ENCODE results near the gene MTIF3. TPM values are rescaled to one million over a fixed set of nuclear protein-coding genes. Genes with fewer than 3 reads are reported as not detected.

Gene MTIF3
- polyA plus RNA-seq, 1 donor (not counting 4 experiments of a cell fraction or from before 2014, with no cell fraction given): 56.1 TPM

- Histone ChIP-seq H3K36me3 (ENCODE audit: control insufficient read depth in 2 of 2, extremely low read depth in 1 of 2, insufficient read depth in 2 of 2, low read length in 2 of 2) (no peaks in the 10 kb centered on the region), H2AFZ (ENCODE audit: control insufficient read depth, low read length) (no peak overlapping the region), H3K9ac (ENCODE audit: control insufficient read depth, extremely low read depth, insufficient read depth, low read length) (no peak overlapping the region), H3K9me1 (ENCODE audit: control insufficient read depth, extremely low read depth, insufficient read depth, low read length) (no peaks in the 10 kb centered on the region), H3K9me3 (ENCODE audit: control insufficient read depth, low read depth, low read length) (peaks cover 3% of the 10 kb centered on the region), H3K4me3 (ENCODE audit: control insufficient read depth in 2 of 3, extremely low read depth in 1 of 3, insufficient read depth in 2 of 3, low read depth in 1 of 3, low read length in 3 of 3) (no peak overlapping the region), H3K27me3 (ENCODE audit: control insufficient read depth, extremely low read depth, insufficient read depth, low read length) (peaks cover 6% of the 10 kb centered on the region), H3K79me2 (ENCODE audit: control insufficient read depth, insufficient read depth, low read length) (no peaks in the 10 kb centered on the region), H3K27ac (ENCODE audit: control insufficient read depth, insufficient read depth, low read length) (no peak overlapping the region), H4K20me1 (ENCODE audit: control insufficient read depth, extremely low read depth, insufficient read depth, low read length) (no peaks in the 10 kb centered on the region), H3K4me2 (ENCODE audit: control insufficient read depth, extremely low read depth, insufficient read depth, low read depth, low read length) (no peak overlapping the region), H3K4me1 (ENCODE audit: control insufficient read depth, extremely low read depth, insufficient read depth, low read length) (no peaks in the 10 kb centered on the region)
- no peak for DNase-seq (ENCODE audit: low read depth, low spot score)
- FAIRE-seq: no peak
- no peak for TF ChIP-seq EZH2 (IDR thresholded peaks at IDR 0.05; ENCODE audit: low read length)
- TF ChIP-seq, protein P1, sequence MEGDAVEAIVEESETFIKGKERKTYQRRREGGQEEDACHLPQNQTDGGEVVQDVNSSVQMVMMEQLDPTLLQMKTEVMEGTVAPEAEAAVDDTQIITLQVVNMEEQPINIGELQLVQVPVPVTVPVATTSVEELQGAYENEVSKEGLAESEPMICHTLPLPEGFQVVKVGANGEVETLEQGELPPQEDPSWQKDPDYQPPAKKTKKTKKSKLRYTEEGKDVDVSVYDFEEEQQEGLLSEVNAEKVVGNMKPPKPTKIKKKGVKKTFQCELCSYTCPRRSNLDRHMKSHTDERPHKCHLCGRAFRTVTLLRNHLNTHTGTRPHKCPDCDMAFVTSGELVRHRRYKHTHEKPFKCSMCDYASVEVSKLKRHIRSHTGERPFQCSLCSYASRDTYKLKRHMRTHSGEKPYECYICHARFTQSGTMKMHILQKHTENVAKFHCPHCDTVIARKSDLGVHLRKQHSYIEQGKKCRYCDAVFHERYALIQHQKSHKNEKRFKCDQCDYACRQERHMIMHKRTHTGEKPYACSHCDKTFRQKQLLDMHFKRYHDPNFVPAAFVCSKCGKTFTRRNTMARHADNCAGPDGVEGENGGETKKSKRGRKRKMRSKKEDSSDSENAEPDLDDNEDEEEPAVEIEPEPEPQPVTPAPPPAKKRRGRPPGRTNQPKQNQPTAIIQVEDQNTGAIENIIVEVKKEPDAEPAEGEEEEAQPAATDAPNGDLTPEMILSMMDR (optimal IDR thresholded peaks at IDR 0.05 in 1 of 3, IDR thresholded peaks at IDR 0.05 in 1 of 3, conservative IDR thresholded peaks at IDR 0.05 in 1 of 3; ENCODE audit: extremely low read depth in 1 of 3, insufficient read depth in 2 of 3, low read length in 3 of 3): no peak
- dilution Hi-C loops (cut with MboI; ENCODE audit: extremely low pct_ligation_motif_present, low sequenced_read_pairs): no loop called here
Observed at GRCh38 chr13:27482983-27483382, 32.6 kb upstream of the MTIF3 start.

- peak; percentile 26 for FAIRE-seq
- no peak for DNase-seq (ENCODE audit: low read depth, low spot score)
- no peaks in the 10 kb centered on the region for H3K4me1 ChIP-seq (ENCODE audit: control insufficient read depth, extremely low read depth, insufficient read depth, low read length)
- no peaks in the 10 kb centered on the region for H4K20me1 ChIP-seq (ENCODE audit: control insufficient read depth, extremely low read depth, insufficient read depth, low read length)
- peaks cover 3% of the 10 kb centered on the region for H3K9me3 ChIP-seq (ENCODE audit: control insufficient read depth, low read depth, low read length)
- no peak overlapping the region for H3K4me2 ChIP-seq (ENCODE audit: control insufficient read depth, extremely low read depth, insufficient read depth, low read depth, low read length)
- H3K79me2 ChIP-seq (ENCODE audit: control insufficient read depth, insufficient read depth, low read length): no peaks in the 10 kb centered on the region
- dilution Hi-C loops (cut with MboI; ENCODE audit: extremely low pct_ligation_motif_present, low sequenced_read_pairs): no loop called here
- no peak overlapping the region for H2AFZ ChIP-seq (ENCODE audit: control insufficient read depth, low read length)
- H3K4me3 ChIP-seq (ENCODE audit: control insufficient read depth in 2 of 3, extremely low read depth in 1 of 3, insufficient read depth in 2 of 3, low read depth in 1 of 3, low read length in 3 of 3): no peak overlapping the region
- peaks cover 10% of the 10 kb centered on the region for H3K27me3 ChIP-seq (ENCODE audit: control insufficient read depth, extremely low read depth, insufficient read depth, low read length)
- no peaks in the 10 kb centered on the region for H3K36me3 ChIP-seq (ENCODE audit: control insufficient read depth in 2 of 2, extremely low read depth in 1 of 2, insufficient read depth in 2 of 2, low read length in 2 of 2)
- no peak overlapping the region for H3K9ac ChIP-seq (ENCODE audit: control insufficient read depth, extremely low read depth, insufficient read depth, low read length)
- H3K27ac ChIP-seq (ENCODE audit: control insufficient read depth, insufficient read depth, low read length): no peak overlapping the region
- no peaks in the 10 kb centered on the region for H3K9me1 ChIP-seq (ENCODE audit: control insufficient read depth, extremely low read depth, insufficient read depth, low read length)
- no peak for TF ChIP-seq EZH2 (IDR thresholded peaks at IDR 0.05; ENCODE audit: low read length)
- TF ChIP-seq, protein P1 (optimal IDR thresholded peaks at IDR 0.05 in 1 of 3, IDR thresholded peaks at IDR 0.05 in 1 of 3, conservative IDR thresholded peaks at IDR 0.05 in 1 of 3; ENCODE audit: extremely low read depth in 1 of 3, insufficient read depth in 2 of 3, low read length in 3 of 3): peak; percentile 90 to 97 (median 92)
Observed at GRCh38 chr13:27481766-27482165, 31.4 kb upstream of the MTIF3 start.
